ENCODE measurements around the gene HMGB4. TPM values are rescaled to one million over a fixed set of nuclear protein-coding genes. Genes with fewer than 3 reads are reported as not detected.

The HMGB4 gene
- polyA plus RNA-seq, 1 donor from 2014 or later, result not detected

- H3K4me3 ChIP-seq (ENCODE audit: low read length), result no peak overlapping the region
- no peaks in the 10 kb centered on the region for H3K79me2 ChIP-seq (replicated peaks; ENCODE audit: insufficient read depth, low read length)
- no peaks in the 10 kb centered on the region for H3K27me3 ChIP-seq (ENCODE audit: insufficient read depth, low read depth, low read length)
- no peak overlapping the region for H3K27ac ChIP-seq (ENCODE audit: low read length)
- no peaks in the 10 kb centered on the region for H3K9me3 ChIP-seq (ENCODE audit: low read length)
- H3K4me2 ChIP-seq (ENCODE audit: low read length), result no peak overlapping the region
- H3K36me3 ChIP-seq (ENCODE audit: insufficient read depth, low read length), result no peaks in the 10 kb centered on the region
- no peak overlapping the region for H3K9ac ChIP-seq (ENCODE audit: low read length)
- H3F3A ChIP-seq (ENCODE audit: insufficient read depth, low read length, poor library complexity, severe bottlenecking), result no peaks in the 10 kb centered on the region
- no peak overlapping the region for H2AFZ ChIP-seq (ENCODE audit: low read depth, low read length)
- no peaks in the 10 kb centered on the region for H4K20me1 ChIP-seq (ENCODE audit: insufficient read depth)
- no peaks in the 10 kb centered on the region for H3K9me2 ChIP-seq (ENCODE audit: insufficient read depth, low read length)
- TF ChIP-seq POLR2AphosphoS5 (IDR thresholded peaks at IDR 0.05), result no peak
- no peak for TF ChIP-seq SMC3 (conservative IDR thresholded peaks at IDR 0.05; ENCODE audit: poor library complexity)
- TF ChIP-seq EZH2 (IDR thresholded peaks at IDR 0.05; ENCODE audit: borderline replicate concordance, insufficient read depth, low read length, poor library complexity, severe bottlenecking), result no peak
- TF ChIP-seq TAF1 (IDR thresholded peaks at IDR 0.05; ENCODE audit: low read depth), result no peak
- no peak for TF ChIP-seq RAD21 (conservative IDR thresholded peaks at IDR 0.05)
- TF ChIP-seq EP300 (conservative IDR thresholded peaks at IDR 0.05; ENCODE audit: poor library complexity, severe bottlenecking), result no peak
- TF ChIP-seq MXI1 (conservative IDR thresholded peaks at IDR 0.05; ENCODE audit: poor library complexity, severe bottlenecking), result no peak
- TF ChIP-seq CTCF (IDR thresholded peaks at IDR 0.05; ENCODE audit: poor library complexity, severe bottlenecking), result no peak
- TF ChIP-seq REST (IDR thresholded peaks at IDR 0.05; ENCODE audit: borderline replicate concordance), result no peak
Measured at GRCh38 chr1:33866281-33866680, 2.4 kb downstream of the HMGB4 start.

- H3K9me3 ChIP-seq (ENCODE audit: low read length), result no peaks in the 10 kb centered on the region
- H3K36me3 ChIP-seq (ENCODE audit: insufficient read depth, low read length), result no peaks in the 10 kb centered on the region
- H4K20me1 ChIP-seq (ENCODE audit: insufficient read depth), result no peaks in the 10 kb centered on the region
- no peak overlapping the region for H3K4me3 ChIP-seq (ENCODE audit: low read length)
- TF ChIP-seq CTCF (IDR thresholded peaks at IDR 0.05; ENCODE audit: poor library complexity, severe bottlenecking) (no peak), RAD21 (conservative IDR thresholded peaks at IDR 0.05) (no peak)
- H3K4me2 ChIP-seq (ENCODE audit: low read length), result no peak overlapping the region
- H3K79me2 ChIP-seq (replicated peaks; ENCODE audit: insufficient read depth, low read length), result no peaks in the 10 kb centered on the region
- H3F3A ChIP-seq (ENCODE audit: insufficient read depth, low read length, poor library complexity, severe bottlenecking), result no peaks in the 10 kb centered on the region
- H2AFZ ChIP-seq (ENCODE audit: low read depth, low read length), result no peak overlapping the region
- no peaks in the 10 kb centered on the region for H3K9me2 ChIP-seq (ENCODE audit: insufficient read depth, low read length)
- H3K27ac ChIP-seq (ENCODE audit: low read length), result no peak overlapping the region
- no peak overlapping the region for H3K9ac ChIP-seq (ENCODE audit: low read length)
- no peaks in the 10 kb centered on the region for H3K27me3 ChIP-seq (ENCODE audit: insufficient read depth, low read depth, low read length)
Measured at GRCh38 chr1:33867684-33868083, 3.8 kb downstream of the HMGB4 start.

All from neural cell (in vitro differentiated cells).